Measurements from ENCODE around the gene GRK5. TPM values are rescaled to one million over a fixed set of nuclear protein-coding genes. Genes with fewer than 3 reads are reported as not detected.

GRK5 gene
- total RNA-seq, 1 donor from 2014 or later = 43.2 TPM

DNA sequence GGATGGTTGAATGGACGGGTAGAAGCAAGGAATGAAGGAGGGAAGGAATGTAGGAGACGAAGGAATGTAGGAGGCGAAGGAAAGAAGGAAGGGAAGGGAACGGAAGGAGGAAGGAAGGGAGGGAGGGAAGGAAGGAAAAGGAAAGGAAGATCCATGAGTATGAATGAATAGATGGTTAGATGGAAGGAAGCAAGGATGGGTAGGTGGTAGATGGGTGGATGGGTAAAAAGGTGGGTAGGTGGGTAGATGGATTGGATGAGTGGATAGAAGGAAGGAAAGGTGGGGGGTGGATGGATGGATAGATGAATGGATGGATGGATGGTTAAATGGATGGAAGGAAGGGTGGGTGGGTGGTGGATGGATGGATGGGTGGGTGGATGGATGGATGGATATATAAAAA is 257.7 kb downstream of the GRK5 start:
- Mint-ChIP-seq H3K4me3 (ENCODE audit: unreplicated experiment) (no peak overlapping the region), H3K27me3 (ENCODE audit: unreplicated experiment) (peaks cover 18% of the 10 kb centered on the region), H3K27ac (ENCODE audit: unreplicated experiment) (no peak overlapping the region), H3K9me3 (ENCODE audit: unreplicated experiment) (peaks cover 6% of the 10 kb centered on the region), H3K4me1 (ENCODE audit: unreplicated experiment) (peaks cover 3% of the 10 kb centered on the region), H3K36me3 (ENCODE audit: unreplicated experiment) (peaks cover 2% of the 10 kb centered on the region)
- no peak for DNase-seq (ENCODE audit: extremely low spot score, unreplicated experiment)
- TF ChIP-seq, protein P1, sequence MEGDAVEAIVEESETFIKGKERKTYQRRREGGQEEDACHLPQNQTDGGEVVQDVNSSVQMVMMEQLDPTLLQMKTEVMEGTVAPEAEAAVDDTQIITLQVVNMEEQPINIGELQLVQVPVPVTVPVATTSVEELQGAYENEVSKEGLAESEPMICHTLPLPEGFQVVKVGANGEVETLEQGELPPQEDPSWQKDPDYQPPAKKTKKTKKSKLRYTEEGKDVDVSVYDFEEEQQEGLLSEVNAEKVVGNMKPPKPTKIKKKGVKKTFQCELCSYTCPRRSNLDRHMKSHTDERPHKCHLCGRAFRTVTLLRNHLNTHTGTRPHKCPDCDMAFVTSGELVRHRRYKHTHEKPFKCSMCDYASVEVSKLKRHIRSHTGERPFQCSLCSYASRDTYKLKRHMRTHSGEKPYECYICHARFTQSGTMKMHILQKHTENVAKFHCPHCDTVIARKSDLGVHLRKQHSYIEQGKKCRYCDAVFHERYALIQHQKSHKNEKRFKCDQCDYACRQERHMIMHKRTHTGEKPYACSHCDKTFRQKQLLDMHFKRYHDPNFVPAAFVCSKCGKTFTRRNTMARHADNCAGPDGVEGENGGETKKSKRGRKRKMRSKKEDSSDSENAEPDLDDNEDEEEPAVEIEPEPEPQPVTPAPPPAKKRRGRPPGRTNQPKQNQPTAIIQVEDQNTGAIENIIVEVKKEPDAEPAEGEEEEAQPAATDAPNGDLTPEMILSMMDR (IDR thresholded peaks at IDR 0.05) = no peak

DNA sequence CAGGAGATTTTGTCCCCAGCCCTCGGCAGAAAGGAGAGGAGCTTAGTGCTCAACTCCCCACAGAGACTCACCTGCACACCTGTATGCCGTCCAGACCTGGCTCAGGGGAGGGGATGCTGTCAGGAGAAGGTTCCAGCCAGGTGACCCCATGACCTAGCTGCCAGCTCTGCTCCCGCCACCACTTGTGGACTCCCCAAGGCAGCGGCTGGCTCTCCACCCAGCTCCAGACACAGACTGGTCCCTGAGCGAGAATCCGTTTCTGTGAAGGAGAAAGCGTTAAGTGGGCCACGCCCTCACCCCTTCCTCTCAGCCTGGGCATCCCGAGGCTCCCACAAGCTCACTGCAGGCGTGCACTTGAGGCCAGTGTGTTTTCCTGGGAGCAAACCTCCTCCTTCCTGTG is 258.7 kb downstream of the GRK5 start:
- Mint-ChIP-seq H3K27me3 (ENCODE audit: unreplicated experiment) (peaks cover 27% of the 10 kb centered on the region), H3K9me3 (ENCODE audit: unreplicated experiment) (peaks cover 6% of the 10 kb centered on the region), H3K36me3 (ENCODE audit: unreplicated experiment) (no peaks in the 10 kb centered on the region), H3K4me3 (ENCODE audit: unreplicated experiment) (no peak overlapping the region), H3K27ac (ENCODE audit: unreplicated experiment) (no peak overlapping the region), H3K4me1 (ENCODE audit: unreplicated experiment) (peaks cover 3% of the 10 kb centered on the region)
- TF ChIP-seq, protein P1 (IDR thresholded peaks at IDR 0.05) = no peak
- DNase-seq (ENCODE audit: extremely low spot score, unreplicated experiment) = no peak

DNA sequence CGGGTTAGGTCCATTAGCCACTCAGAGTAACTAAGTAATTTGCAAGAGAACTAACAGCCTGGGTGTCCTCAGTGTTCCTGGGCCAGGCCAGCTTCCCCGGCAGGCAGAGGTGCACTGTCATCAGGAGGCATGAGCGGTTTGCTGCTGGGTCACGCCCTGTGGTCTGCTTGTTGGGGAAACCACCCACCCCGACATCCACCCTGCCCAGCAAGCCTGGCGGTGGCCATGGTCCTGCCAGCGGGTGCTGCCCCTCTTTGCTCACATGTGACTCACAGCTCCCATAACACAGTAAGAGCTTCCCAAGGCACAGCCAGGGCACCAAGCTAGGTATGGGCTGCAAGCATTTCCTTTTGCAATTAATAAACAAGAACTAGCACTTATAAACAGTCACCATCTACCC is 259.3 kb downstream of the GRK5 start:
- Mint-ChIP-seq H3K4me3 (ENCODE audit: unreplicated experiment) (no peak overlapping the region), H3K4me1 (ENCODE audit: unreplicated experiment) (peaks cover 3% of the 10 kb centered on the region), H3K27me3 (ENCODE audit: unreplicated experiment) (peaks cover 31% of the 10 kb centered on the region), H3K27ac (ENCODE audit: unreplicated experiment) (no peak overlapping the region), H3K9me3 (ENCODE audit: unreplicated experiment) (peaks cover 6% of the 10 kb centered on the region), H3K36me3 (ENCODE audit: unreplicated experiment) (no peaks in the 10 kb centered on the region)
- no peak for DNase-seq (ENCODE audit: extremely low spot score, unreplicated experiment)
- TF ChIP-seq, protein P1 (IDR thresholded peaks at IDR 0.05) = no peak

DNA sequence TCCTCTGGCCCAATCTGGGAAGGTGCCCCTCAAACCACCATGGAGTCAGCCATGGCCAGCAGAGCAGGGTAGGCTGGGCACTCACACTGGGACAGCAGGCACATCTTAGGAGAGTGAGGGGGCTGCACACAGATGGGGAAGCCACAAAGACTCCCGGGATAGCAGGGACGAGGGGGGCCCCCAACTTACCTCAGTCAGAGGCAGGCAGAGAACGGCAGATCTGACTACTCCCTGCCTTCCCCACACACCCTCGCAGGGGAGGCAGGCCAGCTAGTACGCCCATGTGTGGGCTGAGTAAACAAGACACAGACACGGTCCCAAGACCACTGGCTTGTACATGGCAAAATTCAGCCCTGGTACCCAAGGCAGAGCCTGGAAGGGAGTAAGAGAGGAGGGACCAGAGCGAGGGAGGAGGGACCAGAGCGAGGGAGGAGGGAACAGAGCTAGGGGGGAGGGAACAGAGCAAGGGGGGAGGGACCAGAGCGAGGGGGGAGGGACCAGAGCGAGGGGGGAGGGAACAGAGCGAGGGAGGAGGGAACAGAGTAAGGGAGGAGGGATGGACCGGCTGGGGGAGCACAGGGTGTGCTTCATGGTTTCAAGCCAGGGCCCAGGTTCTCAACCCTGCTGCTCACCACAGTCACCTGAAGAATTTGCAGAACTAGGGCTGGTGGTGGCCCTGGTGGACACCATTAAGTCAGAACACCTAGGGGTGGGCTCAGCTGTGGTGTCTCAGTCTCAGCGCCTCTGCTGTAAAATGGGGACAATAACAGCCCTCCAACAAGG is 261.4 kb downstream of the GRK5 start:
- H3K9me3 Mint-ChIP-seq (ENCODE audit: unreplicated experiment) = no peaks in the 10 kb centered on the region
- no peaks in the 10 kb centered on the region for H3K36me3 Mint-ChIP-seq (ENCODE audit: unreplicated experiment)
- H3K27ac Mint-ChIP-seq (ENCODE audit: unreplicated experiment) = no peak overlapping the region
- TF ChIP-seq, protein P1 (IDR thresholded peaks at IDR 0.05) = no peak
- H3K4me3 Mint-ChIP-seq (ENCODE audit: unreplicated experiment) = no peak overlapping the region
- H3K27me3 Mint-ChIP-seq (ENCODE audit: unreplicated experiment) = peaks cover 28% of the 10 kb centered on the region
- H3K4me1 Mint-ChIP-seq (ENCODE audit: unreplicated experiment) = peaks cover 3% of the 10 kb centered on the region
- DNase-seq (ENCODE audit: extremely low spot score, unreplicated experiment) = no peak

DNA sequence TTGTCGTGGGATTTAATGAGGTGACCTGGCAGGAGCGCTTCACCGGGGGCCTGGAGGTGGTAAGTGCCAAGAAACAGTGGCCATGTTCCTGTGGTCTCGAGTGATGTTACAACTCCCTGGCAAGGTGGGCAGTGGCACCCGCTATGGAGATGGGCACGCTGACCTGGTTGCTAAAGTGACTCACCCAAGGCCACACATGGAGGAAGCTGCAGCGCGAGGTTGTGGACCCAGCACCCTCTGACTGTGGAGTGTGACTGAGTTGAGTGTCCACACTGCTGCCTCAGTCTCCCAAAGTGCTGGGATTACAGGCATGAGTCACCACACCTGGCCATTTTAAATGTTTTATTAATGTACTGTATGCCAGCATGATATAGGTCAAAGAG is 261.9 kb downstream of the GRK5 start:
- Mint-ChIP-seq H3K36me3 (ENCODE audit: unreplicated experiment) (no peaks in the 10 kb centered on the region), H3K4me3 (ENCODE audit: unreplicated experiment) (no peak overlapping the region), H3K9me3 (ENCODE audit: unreplicated experiment) (no peaks in the 10 kb centered on the region), H3K27ac (ENCODE audit: unreplicated experiment) (no peak overlapping the region), H3K27me3 (ENCODE audit: unreplicated experiment) (peaks cover 32% of the 10 kb centered on the region), H3K4me1 (ENCODE audit: unreplicated experiment) (peaks cover 3% of the 10 kb centered on the region)
- no peak for DNase-seq (ENCODE audit: extremely low spot score, unreplicated experiment)
- TF ChIP-seq, protein P1 (IDR thresholded peaks at IDR 0.05) = no peak
